HepG2 (cell line): Measurements from ENCODE around the gene FHIT. TPM values are rescaled to one million over a fixed set of nuclear protein-coding genes. Genes with fewer than 3 reads are reported as not detected.

ENCODE experiments used
- ATAC-seq: fragments of 200-7000 bp; cut with Tn5 transposase; 3 replicates; pipeline ENCODE4 v1.9.1; 2020; ENCODE audit warnings: mild to moderate bottlenecking, moderate library complexity
- BruUV-seq: library from RNA; stranded (reverse); fragments of 400-500 nt; replicated peaks from 2 replicates; lab custom pipeline; 2021; lab: Mats Ljungman, UMichigan
- CTCF ChIA-PET: fragments of 300-600 bp; formaldehyde crosslinking; extraction: SDS; loops from one replicate; lab custom pipeline; 2021; ENCODE audit warnings: low total read pairs, inconsistent platforms, low intra/inter-chr PET ratio; lab: Yijun Ruan, JAX
- POLR2A ChIA-PET: fragments of 350-600 bp; sonication (Branson Sonifier 250); formaldehyde crosslinking; loops from one replicate; lab custom pipeline; 2020; ENCODE audit warnings: antibody characterized with exemption, inconsistent platforms; lab: Yijun Ruan, JAX
- DNase-seq: peaks from one replicate; pipeline ENCODE4 v3.0.0-alpha.2; 2015; ENCODE audit warnings: low spot score
- FAIRE-seq: peaks from 3 replicates; lab custom pipeline; 2011; peaks lifted over from hg19 to GRCh38; lab: Jason Lieb, UNC
- H2AFZ ChIP-seq: one replicate; pipeline ENCODE4 v1.6.1; 2011; ENCODE audit warnings: low read length, inconsistent platforms
- H3K27ac ChIP-seq: fragments of 300-600 bp; 3 replicates; pipeline ENCODE4 v1.8.0; 2011; ENCODE audit warnings: mixed run types, mild to moderate bottlenecking, mixed read lengths, low read length, inconsistent platforms; ENCODE audit not compliant: insufficient read depth; ENCODE audit errors: extremely low read length
- H3K27me3 ChIP-seq, 2 experiments: fragments of 200-600 bp in 1 of 2; 2 replicates in 1 of 2; 3 replicates in 1 of 2; pipeline versions ENCODE4 v1.6.0 to v1.8.0; 2011; ENCODE audit warnings: low read length in 2 of 2, mild to moderate bottlenecking in 2 of 2, moderate library complexity in 2 of 2, inconsistent platforms in 1 of 2; ENCODE audit not compliant: insufficient read depth in 2 of 2, control insufficient read depth in 1 of 2
- H3K36me3 ChIP-seq, 2 experiments: fragments of 200-600 bp in 1 of 2; replicated peaks in 1 of 2; 2 replicates in 1 of 2; 3 replicates in 1 of 2; pipeline versions ENCODE4 v1.5.1 to v1.8.0; 2011; ENCODE audit warnings: low read length in 2 of 2, inconsistent platforms in 1 of 2; ENCODE audit not compliant: insufficient read depth in 2 of 2, control insufficient read depth in 1 of 2
- H3K4me1 ChIP-seq: 2 replicates; pipeline ENCODE4 v1.5.1; 2012; ENCODE audit warnings: low read length, inconsistent platforms; ENCODE audit not compliant: insufficient read depth
- H3K4me2 ChIP-seq: 2 replicates; pipeline ENCODE4 v1.6.0; 2011; ENCODE audit warnings: low read depth, low read length, inconsistent platforms
- H3K4me3 ChIP-seq, 3 experiments: fragments of 200-600 bp in 1 of 3; sonication (generic), shearing (Covaris generic) in 1 of 3; replicated peaks in 1 of 3; 2 replicates each; pipeline ENCODE4 v1.5.1; 2011 to 2016; ENCODE audit warnings: low read length in 3 of 3, inconsistent platforms in 2 of 3, low read depth in 2 of 3, mild to moderate bottlenecking in 2 of 3, control low read depth in 1 of 3, mixed read lengths in 1 of 3; ENCODE audit not compliant: insufficient read depth in 1 of 3
- H3K79me2 ChIP-seq: one replicate; pipeline ENCODE4 v1.6.1; 2011; ENCODE audit warnings: low read length, inconsistent platforms; ENCODE audit not compliant: insufficient read depth
- H3K9ac ChIP-seq: 2 replicates; pipeline ENCODE4 v1.6.0; 2011; ENCODE audit warnings: mild to moderate bottlenecking, low read depth, low read length, inconsistent platforms; ENCODE audit not compliant: insufficient read depth
- H3K9me3 ChIP-seq: 2 replicates; pipeline ENCODE4 v1.5.1; 2012; ENCODE audit warnings: mild to moderate bottlenecking, low read length
- H4K20me1 ChIP-seq: 2 replicates; pipeline ENCODE4 v1.6.0; 2011; ENCODE audit warnings: inconsistent platforms, mild to moderate bottlenecking, low read length, moderate library complexity; ENCODE audit not compliant: insufficient read depth
- HDAC6 ChIP-seq: fragments of 200-600 bp; sonication (generic); IDR thresholded peaks from 2 replicates; pipeline ENCODE4 v1.7.0; 2017; ENCODE audit warnings: mild to moderate bottlenecking, antibody characterized with exemption, low read length, low read depth
- HMGXB4 ChIP-seq, 2 experiments: sonication (generic) in 1 of 2; formaldehyde crosslinking in 1 of 2; IDR thresholded peaks; 2 replicates each; pipeline versions ENCODE4 v1.4.0 to v1.6.1; 2018 to 2020; ENCODE audit warnings: missing genetic modification reagents in 2 of 2, borderline replicate concordance in 1 of 2, low read depth in 1 of 2, mild to moderate bottlenecking in 1 of 2, missing biosample characterization in 1 of 2
- HOXD1 ChIP-seq: sonication (generic); formaldehyde crosslinking; IDR thresholded peaks from 2 replicates; pipeline ENCODE4 v1.5.0; 2020; ENCODE audit warnings: missing genetic modification reagents
- NFYB ChIP-seq: sonication (generic); formaldehyde crosslinking; IDR thresholded peaks from 2 replicates; pipeline ENCODE4 v1.4.0; 2020; ENCODE audit warnings: missing genetic modification reagents
- PHF21A ChIP-seq: sonication (generic); formaldehyde crosslinking; IDR thresholded peaks from 2 replicates; pipeline ENCODE4 v1.5.0; 2020; ENCODE audit warnings: mild to moderate bottlenecking, missing genetic modification reagents
- PRDM10 ChIP-seq: sonication (generic); formaldehyde crosslinking; IDR thresholded peaks from 2 replicates; pipeline ENCODE4 v1.4.0; 2020; ENCODE audit warnings: low read depth, missing genetic modification reagents
- WIZ ChIP-seq: sonication (generic); formaldehyde crosslinking; IDR thresholded peaks from 2 replicates; pipeline ENCODE4 v1.5.1; 2020; ENCODE audit warnings: mild to moderate bottlenecking, missing genetic modification reagents
- WGBS: methylation state at CpG from one replicate; pipeline ENCODE4 v1.1.6; 2017; ENCODE audit warnings: low lambda C conversion rate; 5-methylcytosine and 5-hydroxymethylcytosine counted together
- in situ Hi-C: cut with HindIII; loops from 2 replicates; pipeline ENCODE4 v1.10.0; 2017; ENCODE audit warnings: low pct_unique_long_range_greater_than_20kb; ENCODE audit not compliant: extremely low pct_ligation_motif_present
- intact Hi-C: fragments of 100-400 bp; cut with micrococcal nuclease; formaldehyde crosslinking; loops from one replicate; pipeline ENCODE4 v1.10.0; 2022; ENCODE audit not compliant: unreplicated experiment
- polyA plus RNA-seq, 8 experiments: library from polyadenylated mRNA; depleted of rRNA in 3 of 8; stranded (reverse) in 7 of 8; unstranded in 1 of 8; fragments of >200 nt; fragmentation: Illumina TruSeq in 4 of 8; extraction: Trizol in 4 of 8; gene quantifications; 2 replicates each; pipeline versions ENCODE4 v1.2.1 to v1.2.3, GENCODE V29; 2011 to 2016; ENCODE audit warnings: low read depth in 4 of 8, missing spikeins in 1 of 8, mixed read lengths in 1 of 8; ENCODE audit not compliant: insufficient read depth in 1 of 8
- total RNA-seq, 5 experiments: library from RNA; depleted of rRNA; stranded (reverse); fragments of >200 nt; fragmentation: Illumina TruSeq; extraction: Trizol; gene quantifications; 2 replicates each; pipeline ENCODE4 v1.2.3, GENCODE V29; 2016; ENCODE audit warnings: low read depth in 1 of 5

Gene FHIT
- total and polyA plus RNA-seq, 2 of the 13 experiments (the other 11 are each of a cell fraction or from before 2014, with no cell fraction given), result 4.0 to 4.6 TPM

GRCh38 chr3:60856257-60857046 lies 394.8 kb downstream of the FHIT start:
- no peaks in the 10 kb centered on the region for H4K20me1 ChIP-seq
- H3K4me1 ChIP-seq, result no peaks in the 10 kb centered on the region
- no peaks in the 10 kb centered on the region for H3K27me3 ChIP-seq
- no peak for ATAC-seq
- H3K4me3 ChIP-seq, result no peak overlapping the region
- FAIRE-seq, result no peak
- no peak overlapping the region for H3K9ac ChIP-seq
- WGBS, result 50% methylated on average over 4 of the region's 4 CpGs
- H2AFZ ChIP-seq, result no peak overlapping the region
- no peaks in the 10 kb centered on the region for H3K79me2 ChIP-seq
- H3K9me3 ChIP-seq, result no peaks in the 10 kb centered on the region
- no peak overlapping the region for H3K4me2 ChIP-seq
- ChIA-PET POLR2A (no interaction called here), CTCF (no interaction called here)
- no peak overlapping the region for H3K27ac ChIP-seq
- H3K36me3 ChIP-seq, result no peaks in the 10 kb centered on the region
- BruUV-seq, result no TSS peak
- intact Hi-C loops, result no loop called here
- no peak for TF ChIP-seq HOXD1
- TF ChIP-seq WIZ (CRISPR knock-in tag), result no peak
- TF ChIP-seq NFYB (CRISPR knock-in tag), result no peak
- TF ChIP-seq PHF21A (CRISPR knock-in tag), result no peak
- no peak for TF ChIP-seq HMGXB4 (CRISPR knock-in tag; IDR thresholded peaks at IDR 0.05; ENCODE audit: borderline replicate concordance in 1 of 2, low read depth in 1 of 2)
- TF ChIP-seq, all 625 proteins: peak for 0
- in situ Hi-C loops, result no loop called here
- no peak for DNase-seq

GRCh38 chr3:60855250-60855649 lies 396.0 kb downstream of the FHIT start:
- intact Hi-C loops (no loop called here), in situ Hi-C loops (no loop called here)
- H2AFZ ChIP-seq, result no peak overlapping the region
- no peak for TF ChIP-seq HDAC6
- no peak for TF ChIP-seq PRDM10 (CRISPR knock-in tag)
- 98% methylated on average over 2 of the region's 2 CpGs for WGBS
- ATAC-seq, result no peak
- CTCF ChIA-PET, result no interaction called here
- no peaks in the 10 kb centered on the region for H3K27me3 ChIP-seq
- no peak for FAIRE-seq
- no peaks in the 10 kb centered on the region for H4K20me1 ChIP-seq
- H3K4me3 ChIP-seq, result no peak overlapping the region
- BruUV-seq, result no TSS peak
- H3K9me3 ChIP-seq, result no peaks in the 10 kb centered on the region
- no peak for DNase-seq
- POLR2A ChIA-PET, result no interaction called here
- H3K27ac ChIP-seq, result no peak overlapping the region
- no peak overlapping the region for H3K9ac ChIP-seq
- no peaks in the 10 kb centered on the region for H3K36me3 ChIP-seq
- no peaks in the 10 kb centered on the region for H3K79me2 ChIP-seq
- no peaks in the 10 kb centered on the region for H3K4me1 ChIP-seq
- H3K4me2 ChIP-seq, result no peak overlapping the region
